Stomach (tissue), 4 donors: ENCODE measurements around the gene CALN1.

Experiments
- CTCF ChIP-seq, 7 experiments: fragments of 450-650 bp in 4 of 7; fragments of 200-600 bp in 3 of 7; sonication (generic) in 3 of 7; IDR thresholded peaks; one replicate each; pipeline ENCODE4 v1.5.1; 2016 to 2019; ENCODE audit warnings: antibody characterized with exemption in 7 of 7, control low read depth in 2 of 7, mild to moderate bottlenecking in 1 of 7
- EP300 ChIP-seq: sonication (generic); formaldehyde crosslinking; IDR thresholded peaks from one replicate; pipeline ENCODE4 v1.6.1; 2017; ENCODE audit warnings: antibody characterized with exemption
- POLR2A ChIP-seq, 4 donors: fragments of 450-650 bp; IDR thresholded peaks; one replicate each; pipeline ENCODE4 v1.6.1; 2016; ENCODE audit warnings: antibody characterized with exemption in 4 of 4, control low read depth in 2 of 4, mild to moderate bottlenecking in 1 of 4, moderate library complexity in 1 of 4
- POLR2AphosphoS5 ChIP-seq, 3 donors: sonication (generic); formaldehyde crosslinking; IDR thresholded peaks; one replicate each; pipeline ENCODE4 v1.6.1; 2016; ENCODE audit warnings: antibody characterized with exemption in 3 of 3

- TF ChIP-seq POLR2A (IDR thresholded peaks at IDR 0.05) (no peak), CTCF (IDR thresholded peaks at IDR 0.05) (no peak), POLR2AphosphoS5 (IDR thresholded peaks at IDR 0.05) (no peak), EP300 (no peak)
Measured at GRCh38 chr7:71750290-71750689, 661.8 kb downstream of the CALN1 start.
